GM19023 (cell line): ENCODE results near the gene C16orf86.
A peak's percentile ranks its signal among the peaks of the same experiment; 100 is the strongest.

Experiments
- ATAC-seq: cut with Tn5 transposase; IDR thresholded peaks from one replicate; pipeline ENCODE4 v1.9.1; 2021; ENCODE audit warnings: mild to moderate bottlenecking, moderate library complexity; ENCODE audit not compliant: unreplicated experiment

C16orf86 gene, protein sequence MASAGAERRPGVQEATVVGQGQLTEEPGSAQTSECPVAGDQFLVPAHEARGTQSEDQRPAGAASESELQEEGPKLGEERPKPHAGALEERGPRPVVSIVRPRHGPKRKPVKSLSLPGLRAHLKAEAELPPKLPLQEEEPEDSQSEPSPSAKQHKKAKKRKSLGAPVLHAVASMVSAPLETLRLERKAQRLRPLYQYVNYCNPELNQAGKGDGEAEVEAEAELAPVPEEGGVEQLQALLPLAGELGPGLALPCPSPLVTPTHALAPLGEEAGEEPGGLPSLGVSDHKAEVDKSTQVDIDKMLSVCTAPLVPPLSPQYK

DNA sequence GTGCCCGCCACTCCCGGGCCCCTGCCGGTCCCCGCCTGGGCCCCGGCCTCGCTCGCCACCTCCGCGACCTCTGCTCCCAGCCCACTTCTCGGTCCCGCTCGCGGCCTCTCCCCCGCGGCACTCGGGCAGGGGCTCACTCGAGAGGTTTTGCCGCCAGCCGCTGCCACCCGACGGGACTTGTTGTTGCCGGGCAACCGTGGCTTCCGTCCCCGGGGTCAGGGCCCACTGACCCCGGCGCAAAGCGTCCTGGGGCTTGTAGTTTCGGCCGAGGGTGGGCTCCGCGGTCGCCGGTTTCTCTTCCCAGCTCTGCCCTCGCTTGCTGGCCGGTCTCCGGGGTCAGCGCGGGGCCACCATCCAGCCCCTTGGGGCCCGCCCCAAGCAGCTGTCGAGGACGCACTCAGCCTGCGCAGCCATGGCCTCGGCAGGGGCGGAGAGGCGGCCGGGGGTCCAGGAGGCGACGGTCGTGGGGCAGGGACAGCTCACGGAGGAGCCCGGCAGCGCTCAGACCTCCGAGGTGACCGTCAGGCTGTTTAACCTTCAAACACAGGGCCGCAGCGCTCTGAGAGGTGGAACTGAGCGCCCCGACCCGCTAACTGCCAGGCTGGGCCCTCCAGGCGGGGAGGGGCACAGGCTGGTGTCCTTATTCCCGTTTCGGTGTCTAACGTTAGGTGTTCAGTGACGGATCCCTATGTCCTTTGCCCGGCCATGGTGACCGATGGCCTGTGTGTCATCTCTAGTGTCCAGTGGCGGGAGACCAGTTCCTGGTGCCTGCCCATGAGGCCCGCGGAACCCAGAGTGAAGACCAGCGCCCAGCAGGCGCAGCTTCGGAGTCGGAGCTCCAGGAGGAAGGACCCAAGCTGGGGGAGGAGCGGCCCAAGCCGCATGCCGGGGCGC, at the start of gene C16orf86, which contains the start of gene ENKD1:
Gene C16orf86 (plus strand): TSS at position 256 of the 894 bp plus-strand sequence. CDS start 157 bp downstream, at position 413.
Gene ENKD1 (minus strand): TSS at position 192 of the 894 bp plus-strand sequence. CDS start 308 bp downstream, outside the sequence.
- peak; percentile 59 for ATAC-seq

DNA sequence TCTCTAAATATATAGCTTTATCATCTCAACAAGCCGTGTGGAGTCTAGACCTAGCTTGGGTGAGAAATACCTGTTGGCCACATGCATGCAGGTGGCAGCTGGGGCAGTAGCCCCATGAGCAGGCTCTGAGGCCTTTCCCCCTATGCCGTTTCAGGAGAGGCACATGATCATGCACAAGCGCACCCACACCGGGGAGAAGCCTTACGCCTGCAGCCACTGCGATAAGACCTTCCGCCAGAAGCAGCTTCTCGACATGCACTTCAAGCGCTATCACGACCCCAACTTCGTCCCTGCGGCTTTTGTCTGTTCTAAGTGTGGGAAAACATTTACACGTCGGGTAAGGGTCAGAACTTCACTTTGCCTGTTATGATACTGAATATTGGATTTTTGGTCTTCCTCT, 38.4 kb upstream of the C16orf86 start:
- no peak for ATAC-seq

DNA sequence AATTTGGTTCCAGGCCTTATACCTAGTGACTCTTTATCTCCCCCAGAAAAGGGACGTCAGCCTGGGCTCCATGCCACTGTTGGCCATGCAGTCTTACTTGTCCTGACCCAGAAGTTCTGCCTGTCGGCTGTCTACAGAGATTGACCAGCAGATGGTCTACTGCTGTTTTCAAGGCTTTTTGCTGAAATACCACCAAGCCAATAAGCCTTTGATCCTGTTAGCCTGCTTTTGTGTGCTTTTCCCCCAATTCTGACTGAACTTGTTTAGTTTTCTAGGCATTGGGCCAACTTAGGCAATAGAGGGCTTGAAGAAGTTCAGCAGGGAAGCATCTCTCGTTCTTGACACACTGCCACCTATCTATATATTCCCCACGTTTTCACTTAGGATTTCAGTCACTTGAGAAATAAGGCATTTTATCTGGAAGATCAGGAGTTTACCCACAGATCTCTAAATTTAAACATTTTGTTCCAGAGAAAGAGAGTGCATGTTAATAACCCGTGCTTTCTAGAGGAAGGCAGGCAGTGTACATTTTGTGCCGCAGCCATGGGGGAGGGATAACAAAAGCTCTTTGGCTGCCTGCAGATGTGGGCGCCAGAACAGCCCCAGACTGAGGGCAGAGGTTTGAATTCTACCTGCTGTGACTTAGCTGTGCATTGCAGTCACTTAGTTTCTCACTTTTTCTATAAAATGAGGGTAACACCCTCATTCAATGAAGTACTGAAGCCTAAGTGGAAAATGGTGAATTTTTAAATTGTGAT, 34.0 kb upstream of the C16orf86 start:
- no peak for ATAC-seq

DNA sequence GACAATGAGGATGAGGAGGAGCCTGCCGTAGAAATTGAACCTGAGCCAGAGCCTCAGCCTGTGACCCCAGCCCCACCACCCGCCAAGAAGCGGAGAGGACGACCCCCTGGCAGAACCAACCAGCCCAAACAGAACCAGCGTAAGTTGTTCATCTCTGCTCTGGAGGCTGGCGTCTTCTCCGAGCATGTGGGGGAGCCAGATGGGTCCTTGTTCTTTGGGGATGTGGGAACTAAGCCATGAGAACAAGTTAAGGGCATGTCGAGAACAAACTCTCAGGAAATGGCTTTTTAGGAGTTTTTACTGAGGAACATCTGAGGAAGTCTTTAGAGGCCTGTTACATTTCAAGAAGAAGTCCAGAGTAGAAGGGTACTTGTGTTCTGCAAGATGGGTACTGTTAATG, 29.9 kb upstream of the C16orf86 start:
- no peak for ATAC-seq

DNA sequence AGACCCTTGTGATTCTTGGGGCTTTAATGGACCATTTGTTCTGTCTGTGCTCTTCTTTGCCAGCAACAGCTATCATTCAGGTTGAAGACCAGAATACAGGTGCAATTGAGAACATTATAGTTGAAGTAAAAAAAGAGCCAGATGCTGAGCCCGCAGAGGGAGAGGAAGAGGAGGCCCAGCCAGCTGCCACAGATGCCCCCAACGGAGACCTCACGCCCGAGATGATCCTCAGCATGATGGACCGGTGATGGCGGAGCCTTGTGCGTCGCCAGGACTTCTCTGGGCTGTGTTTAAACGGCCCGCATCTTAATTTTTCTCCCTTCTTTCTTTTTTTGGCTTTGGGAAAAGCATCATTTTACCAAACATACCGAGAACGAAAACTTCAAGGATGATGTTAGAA, 29.0 kb upstream of the C16orf86 start:
- ATAC-seq, result no peak

DNA sequence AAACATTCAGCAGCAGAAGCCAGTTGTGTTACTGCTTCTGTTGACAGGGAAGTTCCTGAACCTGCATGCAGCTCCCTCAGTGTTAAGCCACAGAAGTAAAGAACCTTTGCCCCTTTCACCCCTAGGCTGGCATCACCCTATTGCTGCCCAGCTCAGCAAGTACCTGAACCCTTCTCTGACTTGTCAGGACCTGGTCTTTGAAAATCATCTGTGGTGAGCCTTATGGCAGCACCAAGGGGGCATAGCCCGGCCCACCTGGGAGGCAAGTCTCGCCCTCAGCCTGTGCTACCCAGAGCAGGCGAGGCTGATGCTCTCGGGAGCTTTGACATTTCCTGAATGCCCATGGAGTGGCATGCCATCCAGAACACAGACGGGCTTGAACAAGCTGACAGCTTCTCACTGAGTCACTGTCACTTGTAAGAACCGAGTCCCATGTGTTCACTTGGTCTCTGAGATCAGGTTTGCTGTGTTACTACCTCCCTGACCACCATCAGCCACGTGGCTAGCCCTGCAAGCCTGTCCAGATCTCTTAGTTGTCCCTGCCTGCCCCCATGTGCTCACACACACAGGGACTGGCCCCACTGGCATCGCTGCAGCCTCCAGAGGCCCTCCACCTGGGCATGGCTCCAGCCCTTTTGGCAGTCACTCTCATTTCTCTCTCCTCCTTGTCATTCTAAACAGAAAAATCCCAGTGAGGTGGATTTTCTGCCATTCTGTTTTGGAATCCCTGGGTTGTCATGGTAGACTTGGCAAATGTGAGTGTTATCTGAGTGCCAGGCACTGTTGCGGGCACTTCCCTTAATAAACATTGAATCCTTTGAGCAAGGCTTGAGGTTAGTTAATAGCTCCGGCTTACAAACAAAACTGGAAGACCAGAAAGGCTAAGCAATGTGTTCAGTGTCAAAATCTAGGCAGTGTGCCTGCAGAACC, 24.6 kb upstream of the C16orf86 start:
- ATAC-seq, result no peak

DNA sequence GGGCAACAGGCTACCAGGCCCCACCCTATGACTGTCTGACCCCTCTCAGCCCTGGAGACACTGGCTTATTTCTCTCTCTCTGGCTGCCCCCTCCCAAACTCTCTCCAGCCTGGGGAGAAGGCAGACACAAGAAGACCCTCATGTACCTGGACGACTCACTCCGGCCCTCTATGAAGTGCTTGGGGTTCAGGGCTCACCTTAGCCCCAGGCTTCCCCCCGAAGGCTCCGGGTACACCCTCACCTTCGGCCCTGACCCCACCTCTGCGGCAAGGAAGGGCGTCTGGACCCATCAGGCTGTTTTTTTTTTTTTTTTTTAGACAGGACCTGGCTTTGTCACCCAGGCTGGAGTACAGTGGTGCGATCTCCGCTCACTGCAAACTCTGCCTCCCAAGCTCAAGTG, 22.6 kb upstream of the C16orf86 start:
- no peak for ATAC-seq

DNA sequence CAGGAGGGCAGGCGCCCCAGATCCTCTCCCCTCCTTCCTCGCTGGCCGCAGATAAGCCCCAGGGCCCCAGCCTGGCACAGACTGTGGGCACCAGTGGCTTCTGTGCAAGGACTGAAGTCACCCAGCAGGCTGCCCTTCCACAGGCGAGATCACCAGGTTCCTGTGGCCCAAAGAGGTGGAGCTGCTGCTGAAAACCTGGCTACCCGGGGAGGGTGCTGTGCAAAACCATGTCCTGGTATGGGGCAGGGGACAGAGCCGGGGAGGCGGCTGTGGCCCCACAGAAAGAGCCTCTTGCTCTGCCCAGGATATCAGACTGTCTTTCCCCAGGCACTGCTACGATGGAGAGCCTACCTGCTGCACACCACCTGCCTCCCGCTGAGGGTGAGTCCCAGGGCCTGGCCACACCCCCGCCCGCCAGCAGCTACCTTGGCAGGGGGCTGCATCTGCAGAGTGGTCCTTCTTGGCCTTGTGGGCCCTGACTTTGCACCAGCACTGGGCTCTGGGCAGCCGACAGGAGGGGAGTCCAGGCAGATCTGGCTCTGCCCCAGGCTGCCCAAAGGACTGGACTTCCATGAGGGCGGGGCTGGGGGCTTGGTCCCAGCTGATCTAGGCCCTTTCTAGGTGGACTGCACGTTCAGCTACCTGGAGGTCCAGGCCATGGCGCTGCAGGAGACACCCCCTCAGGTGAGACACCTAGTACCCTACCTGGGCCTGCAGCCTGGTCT, 21.1 kb upstream of the C16orf86 start:
- ATAC-seq, result no peak

DNA sequence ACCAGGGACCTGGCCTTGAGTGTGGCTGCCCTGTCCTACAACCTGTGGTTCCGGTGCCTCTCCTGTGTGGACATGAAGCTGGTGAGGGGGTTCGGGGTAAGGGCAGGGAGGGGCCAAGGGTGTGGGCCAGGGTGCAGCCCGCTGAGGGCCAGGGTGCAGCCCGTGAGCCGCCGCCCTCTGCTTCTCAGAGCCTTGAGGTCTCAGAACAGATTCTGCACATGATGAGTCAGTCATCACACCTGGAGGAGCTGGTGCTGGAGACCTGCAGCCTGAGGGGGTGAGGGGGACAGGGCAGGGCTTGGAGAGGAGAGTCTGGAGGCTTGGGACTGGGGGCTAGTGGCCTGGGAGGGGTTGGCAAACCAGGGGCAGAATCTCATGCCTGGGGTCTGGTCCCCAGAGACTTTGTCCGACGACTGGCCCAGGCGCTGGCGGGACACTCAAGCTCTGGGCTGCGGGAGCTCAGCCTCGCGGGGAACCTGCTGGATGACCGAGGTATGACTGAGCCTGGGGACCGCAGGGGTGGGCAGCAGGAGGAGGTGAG, 19.4 kb upstream of the C16orf86 start:
- no peak for ATAC-seq

DNA sequence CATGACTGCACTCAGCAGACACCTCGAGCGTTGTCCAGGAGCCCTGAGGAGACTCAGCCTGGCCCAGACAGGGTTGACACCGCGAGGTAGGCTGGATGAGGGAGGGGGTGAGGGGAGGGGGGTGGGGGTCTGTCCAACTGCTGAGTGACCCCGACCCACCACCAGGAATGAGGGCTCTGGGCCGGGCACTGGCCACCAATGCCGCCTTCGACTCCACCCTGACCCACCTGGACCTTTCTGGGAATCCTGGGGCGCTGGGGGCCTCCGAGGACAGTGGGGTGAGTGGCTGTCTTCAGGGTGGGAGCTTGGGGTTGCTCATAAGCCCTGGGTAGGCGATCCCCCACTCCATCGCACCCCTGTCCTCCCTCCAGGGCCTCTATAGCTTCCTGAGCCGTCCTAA, 18.9 kb upstream of the C16orf86 start:
- ATAC-seq, result no peak

DNA sequence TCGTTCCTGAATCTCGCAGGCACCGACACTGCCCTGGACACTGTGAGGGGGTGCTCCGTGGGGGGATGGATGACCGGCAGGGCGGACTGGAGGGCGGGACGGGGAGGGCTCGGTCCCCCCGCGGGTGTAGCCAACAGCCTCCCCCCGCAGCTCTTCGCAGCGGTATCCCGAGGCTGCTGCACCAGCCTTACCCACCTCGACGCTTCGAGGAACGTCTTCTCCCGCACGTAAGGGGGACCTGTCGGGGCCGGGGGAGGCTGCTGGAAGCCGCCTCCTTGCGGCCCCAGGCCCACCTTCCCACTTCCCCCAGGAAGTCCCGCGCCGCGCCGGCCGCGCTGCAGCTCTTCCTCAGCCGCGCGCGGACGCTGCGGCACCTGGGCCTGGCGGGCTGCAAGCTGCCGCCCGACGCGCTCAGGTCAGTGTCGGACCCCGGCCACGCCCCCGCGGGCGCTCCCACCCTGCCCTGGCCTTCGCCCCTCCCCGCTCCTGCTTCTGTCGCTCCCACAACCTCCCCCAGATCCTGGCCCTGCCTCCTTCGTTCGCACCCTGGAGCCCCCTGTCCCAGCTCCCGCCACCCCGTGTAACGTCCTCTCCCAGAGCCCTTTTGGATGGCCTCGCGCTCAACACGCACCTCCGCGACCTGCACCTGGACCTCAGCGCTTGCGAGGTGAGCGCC, 18.4 kb upstream of the C16orf86 start:
- ATAC-seq, result no peak

DNA sequence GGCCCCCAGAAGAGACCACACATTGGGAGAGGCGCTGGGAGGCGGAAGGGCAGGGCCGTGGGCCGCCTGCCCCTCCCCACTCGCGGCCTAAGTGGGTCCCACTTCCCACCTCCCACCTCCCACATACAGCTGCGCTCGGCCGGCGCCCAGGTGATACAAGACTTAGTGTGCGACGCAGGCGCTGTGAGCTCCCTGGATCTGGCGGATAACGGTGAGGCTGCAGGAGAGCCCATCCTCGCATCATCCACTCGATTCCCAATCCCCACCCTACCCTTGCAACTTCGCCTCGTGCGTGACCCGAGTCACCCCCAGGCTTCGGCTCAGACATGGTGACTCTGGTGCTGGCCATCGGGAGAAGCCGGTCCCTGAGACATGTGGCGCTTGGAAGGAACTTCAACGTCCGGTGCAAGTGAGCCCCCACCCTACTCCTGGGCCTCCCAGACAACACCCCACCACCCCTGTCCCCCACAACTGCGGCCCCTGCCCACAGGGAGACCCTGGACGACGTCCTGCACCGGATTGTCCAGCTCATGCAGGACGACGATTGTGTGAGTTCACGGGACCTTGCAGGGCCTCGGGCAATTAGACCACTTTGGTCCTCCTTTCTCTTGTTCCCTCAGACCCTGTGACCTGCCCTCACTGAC, 17.7 kb upstream of the C16orf86 start:
- ATAC-seq, result no peak

DNA sequence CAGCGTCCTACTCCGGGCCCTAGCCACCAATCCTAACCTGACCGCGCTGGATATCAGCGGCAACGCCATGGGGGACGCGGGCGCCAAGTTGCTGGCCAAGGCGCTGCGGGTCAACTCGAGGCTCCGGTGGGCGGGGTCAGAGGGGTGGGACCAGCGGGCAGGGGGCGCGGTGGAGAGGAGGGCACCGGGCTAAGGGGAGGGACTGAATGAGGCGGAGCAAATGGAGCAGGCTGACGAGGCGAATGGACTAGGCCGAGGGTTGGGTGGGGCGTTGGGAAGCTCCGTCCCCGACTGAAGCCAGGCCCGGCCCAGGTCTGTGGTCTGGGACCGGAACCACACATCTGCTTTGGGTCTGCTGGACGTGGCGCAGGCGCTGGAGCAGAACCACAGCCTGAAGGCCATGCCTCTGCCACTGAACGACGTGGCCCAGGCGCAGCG, 17.1 kb upstream of the C16orf86 start:
- no peak for ATAC-seq

DNA sequence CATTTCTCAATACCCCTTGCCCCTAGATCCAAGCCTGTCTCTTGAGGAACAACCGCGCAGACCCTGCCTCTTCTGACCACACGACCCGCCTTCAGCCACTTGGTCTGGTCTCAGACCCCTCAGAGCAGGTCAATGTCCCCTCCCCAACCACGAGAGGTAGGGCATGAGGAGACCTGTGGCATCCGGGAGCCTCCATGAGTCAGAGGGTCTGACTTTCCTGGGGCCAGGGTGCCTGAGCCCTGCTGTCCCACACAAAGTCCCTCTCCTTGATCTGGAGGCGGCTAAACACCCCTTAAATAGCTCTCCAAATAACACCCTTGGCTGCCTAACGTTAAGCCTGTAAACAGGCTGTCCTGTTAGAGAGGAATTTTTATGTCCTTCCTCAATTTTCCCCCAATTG, 16.6 kb upstream of the C16orf86 start:
- ATAC-seq, result no peak

DNA sequence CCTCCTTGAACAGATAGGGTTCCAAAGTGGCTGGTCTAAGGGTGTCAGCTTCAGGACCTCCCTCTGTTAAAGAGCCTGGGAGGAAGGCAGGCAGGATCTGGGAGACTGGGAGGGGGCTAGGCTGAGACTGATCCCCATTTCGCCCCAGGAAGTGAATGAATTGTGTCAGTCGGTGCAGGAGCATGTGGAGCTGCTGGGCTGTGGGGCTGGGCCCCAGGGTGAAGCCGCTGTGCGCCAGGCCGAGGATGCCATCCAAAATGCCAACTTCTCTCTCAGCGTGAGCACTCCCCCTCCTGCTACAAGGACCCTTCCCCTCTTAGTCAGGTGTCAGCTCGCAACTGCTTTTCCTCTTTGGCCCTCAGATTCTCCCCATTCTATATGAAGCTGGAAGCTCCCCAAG, 15.6 kb upstream of the C16orf86 start:
- ATAC-seq, result no peak

DNA sequence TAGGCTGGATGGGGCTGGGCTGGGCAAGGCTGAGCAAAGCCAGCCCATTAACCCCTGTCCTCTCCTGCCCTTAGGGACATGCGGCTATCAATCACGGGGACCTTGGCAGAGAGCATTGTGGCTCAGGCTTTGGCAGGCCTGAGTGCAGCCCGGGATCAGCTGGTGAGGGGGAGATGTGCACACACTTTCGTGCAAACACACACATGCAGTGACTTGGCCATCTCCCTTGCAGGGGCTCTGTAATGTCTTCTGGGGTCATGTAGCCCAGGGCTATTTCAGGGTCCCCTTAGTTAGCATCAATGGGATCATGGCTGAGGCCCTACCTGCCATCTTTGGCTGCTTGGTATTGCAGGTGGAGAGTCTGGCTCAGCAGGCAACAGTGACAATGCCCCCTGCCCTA, 14.8 kb upstream of the C16orf86 start:
- no peak for ATAC-seq

DNA sequence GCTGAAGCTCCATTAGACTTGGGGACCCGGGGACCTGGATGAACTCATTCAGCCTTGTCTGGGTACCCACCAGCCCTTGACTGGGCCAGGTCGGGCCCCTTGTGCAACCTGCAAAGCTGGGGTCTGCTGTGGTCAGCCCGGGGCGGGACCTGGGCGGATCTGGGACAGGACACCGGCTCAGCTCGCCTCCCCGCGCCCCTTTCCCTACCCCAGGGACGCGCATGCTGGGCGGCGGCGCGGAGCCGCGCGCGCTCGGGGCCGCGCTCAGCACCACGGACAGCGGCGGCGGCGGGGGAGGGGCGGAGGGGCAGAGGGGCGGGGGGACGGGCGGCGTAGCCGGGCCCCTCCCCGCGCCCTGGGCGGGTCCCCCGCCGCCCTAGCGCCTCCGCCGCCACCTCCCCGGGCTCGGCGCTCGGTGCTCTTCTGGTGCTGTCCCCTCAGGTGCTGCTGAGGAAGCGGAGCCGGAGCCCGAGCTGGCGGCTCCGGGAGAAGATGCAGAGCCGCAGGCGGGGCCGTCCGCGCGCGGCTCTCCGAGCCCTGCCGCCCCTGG, 14.0 kb upstream of the C16orf86 start:
- ATAC-seq, result no peak
